Neural cell (in vitro differentiated cells): Measurements from ENCODE around the gene SNRPD1. TPM values are rescaled to one million over a fixed set of nuclear protein-coding genes. Genes with fewer than 3 reads are reported as not detected.
"Not testable (repeated sequence)": the region's sequence is repeated elsewhere in the genome, so short reads cannot be mapped to it uniquely, and the experiment has no call there.

Experiments
- H2AFZ ChIP-seq: fragments of 200-600, 300-800 bp; sonication (generic), shearing (Covaris generic); 2 replicates; pipeline ENCODE4 v1.6.0; 2014; ENCODE audit warnings: low read depth, mild to moderate bottlenecking, antibody characterized with exemption, low read length, moderate library complexity
- H3F3A ChIP-seq: fragments of 200-600 bp; shearing (Covaris generic); 2 replicates; pipeline ENCODE4 v1.6.1; 2016; ENCODE audit warnings: mild to moderate bottlenecking, moderate library complexity, mixed read lengths, antibody characterized with exemption, low read length; ENCODE audit not compliant: insufficient read depth, poor library complexity, severe bottlenecking
- H3K27ac ChIP-seq: fragments of 200-600, 300-800 bp; sonication (generic), shearing (Covaris generic); 2 replicates; pipeline ENCODE4 v1.5.1; 2014; ENCODE audit warnings: mild to moderate bottlenecking, low read length, moderate library complexity
- H3K27me3 ChIP-seq: fragments of 300-800, 200-600 bp; sonication (generic), shearing (Covaris generic); 2 replicates; pipeline ENCODE4 v1.6.0; 2014; ENCODE audit warnings: mild to moderate bottlenecking, low read depth, low read length, moderate library complexity; ENCODE audit not compliant: insufficient read depth
- H3K36me3 ChIP-seq: fragments of 300-800, 200-600 bp; sonication (generic), shearing (Covaris generic); 2 replicates; pipeline ENCODE4 v1.5.1; 2014; ENCODE audit warnings: mild to moderate bottlenecking, antibody characterized with exemption, low read length, moderate library complexity; ENCODE audit not compliant: insufficient read depth
- H3K4me2 ChIP-seq: fragments of 300-800, 200-600 bp; sonication (generic), shearing (Covaris generic); 2 replicates; pipeline ENCODE4 v1.6.0; 2014; ENCODE audit warnings: mild to moderate bottlenecking, low read length
- H3K4me3 ChIP-seq: fragments of 300-800, 200-600 bp; sonication (generic), shearing (Covaris generic); 2 replicates; pipeline ENCODE4 v1.5.1; 2014; ENCODE audit warnings: mild to moderate bottlenecking, low read length, moderate library complexity
- H3K79me2 ChIP-seq: fragments of 200-600 bp; shearing (Covaris generic); replicated peaks from 2 replicates; pipeline ENCODE4 v1.6.0; 2014; ENCODE audit warnings: mild to moderate bottlenecking, low read length, moderate library complexity; ENCODE audit not compliant: insufficient read depth
- H3K9ac ChIP-seq: fragments of 300-800, 200-600 bp; sonication (generic), shearing (Covaris generic); 2 replicates; pipeline ENCODE4 v1.6.1; 2016; ENCODE audit warnings: mild to moderate bottlenecking, low read length, mixed read lengths
- H3K9me2 ChIP-seq: fragments of 200-600 bp; shearing (Covaris generic); 2 replicates; pipeline ENCODE4 v1.6.1; 2016; ENCODE audit warnings: mild to moderate bottlenecking, low read length, mixed read lengths; ENCODE audit not compliant: insufficient read depth
- H3K9me3 ChIP-seq: fragments of 200-600, 300-800 bp; sonication (generic), shearing (Covaris generic); 2 replicates; pipeline ENCODE4 v1.6.1; 2016; ENCODE audit warnings: mild to moderate bottlenecking, mixed run types, low read length, moderate library complexity, mixed read lengths
- H4K20me1 ChIP-seq: fragments of 200-600 bp; shearing (Covaris generic); 2 replicates; pipeline ENCODE4 v1.6.1; 2016; ENCODE audit warnings: mild to moderate bottlenecking, mixed run types; ENCODE audit not compliant: insufficient read depth
- EP300 ChIP-seq: fragments of 450-650 bp; conservative IDR thresholded peaks from 2 replicates; pipeline ENCODE4 v1.6.1; 2014; ENCODE audit warnings: antibody characterized with exemption, mild to moderate bottlenecking, moderate library complexity; ENCODE audit not compliant: poor library complexity, severe bottlenecking
- EZH2 ChIP-seq: fragments of 200-600, 300-800 bp; shearing (Covaris generic), sonication (generic); IDR thresholded peaks from 2 replicates; pipeline ENCODE4 v1.6.1; 2014; ENCODE audit warnings: antibody characterized with exemption, low read length, borderline replicate concordance, mild to moderate bottlenecking; ENCODE audit not compliant: insufficient read depth, poor library complexity, severe bottlenecking
- MXI1 ChIP-seq: fragments of 450-650 bp; conservative IDR thresholded peaks from 2 replicates; pipeline ENCODE4 v1.6.1; 2014; ENCODE audit warnings: antibody characterized with exemption, mild to moderate bottlenecking; ENCODE audit not compliant: poor library complexity, severe bottlenecking
- POLR2AphosphoS5 ChIP-seq: IDR thresholded peaks from 2 replicates; pipeline ENCODE4 v1.6.1; 2012
- RAD21 ChIP-seq: fragments of 450-650 bp; conservative IDR thresholded peaks from 2 replicates; pipeline ENCODE4 v1.6.1; 2014; ENCODE audit warnings: antibody characterized with exemption, mild to moderate bottlenecking, moderate library complexity
- SMC3 ChIP-seq: fragments of 450-650 bp; conservative IDR thresholded peaks from 2 replicates; pipeline ENCODE4 v1.6.1; 2014; ENCODE audit warnings: antibody characterized with exemption, mild to moderate bottlenecking, moderate library complexity; ENCODE audit not compliant: poor library complexity
- TAF1 ChIP-seq: IDR thresholded peaks from 2 replicates; pipeline ENCODE4 v1.6.1; 2012; ENCODE audit warnings: low read depth
- polyA plus RNA-seq: library from polyadenylated mRNA; depleted of rRNA; stranded (reverse); fragments of >200 nt; gene quantifications from 2 replicates; pipeline ENCODE4 v1.2.3, GENCODE V29; 2014
- TF ChIP-seq, protein P1 (sequence below): IDR thresholded peaks from 2 replicates; pipeline ENCODE4 v1.6.1; 2012; ENCODE audit warnings: borderline replicate concordance
- TF ChIP-seq, protein P2 (sequence below): fragments of 450-650 bp; IDR thresholded peaks from 2 replicates; pipeline ENCODE4 v1.5.1; 2014; ENCODE audit warnings: antibody characterized with exemption, mild to moderate bottlenecking, moderate library complexity; ENCODE audit not compliant: poor library complexity, severe bottlenecking

The SNRPD1 gene
- polyA plus RNA-seq, 1 donor from 2014 or later: 68.2 TPM

DNA sequence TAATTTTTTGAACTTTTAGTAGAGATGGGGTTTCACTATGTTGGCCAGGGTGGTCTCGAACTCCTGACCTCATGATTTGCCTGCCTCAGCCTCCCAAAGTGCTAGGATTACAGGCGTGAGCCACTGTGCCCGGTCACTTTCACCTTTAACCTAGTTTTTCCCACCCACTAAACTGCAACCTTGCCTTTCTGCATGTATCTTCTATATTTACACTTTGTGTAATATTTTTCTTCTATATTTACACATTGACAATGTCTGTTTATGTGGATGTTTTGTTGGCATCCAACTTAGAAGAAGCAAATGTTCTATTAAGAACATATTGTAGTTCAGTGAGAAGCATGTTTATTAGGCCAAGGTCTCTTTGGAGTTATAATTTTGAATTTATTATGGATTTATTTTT lies 26.7 kb downstream of the SNRPD1 start:
- TF ChIP-seq TAF1 (no peak), EZH2 (no peak), RAD21 (no peak), EP300 (no peak), POLR2AphosphoS5 (no peak)
- TF ChIP-seq, protein P1, sequence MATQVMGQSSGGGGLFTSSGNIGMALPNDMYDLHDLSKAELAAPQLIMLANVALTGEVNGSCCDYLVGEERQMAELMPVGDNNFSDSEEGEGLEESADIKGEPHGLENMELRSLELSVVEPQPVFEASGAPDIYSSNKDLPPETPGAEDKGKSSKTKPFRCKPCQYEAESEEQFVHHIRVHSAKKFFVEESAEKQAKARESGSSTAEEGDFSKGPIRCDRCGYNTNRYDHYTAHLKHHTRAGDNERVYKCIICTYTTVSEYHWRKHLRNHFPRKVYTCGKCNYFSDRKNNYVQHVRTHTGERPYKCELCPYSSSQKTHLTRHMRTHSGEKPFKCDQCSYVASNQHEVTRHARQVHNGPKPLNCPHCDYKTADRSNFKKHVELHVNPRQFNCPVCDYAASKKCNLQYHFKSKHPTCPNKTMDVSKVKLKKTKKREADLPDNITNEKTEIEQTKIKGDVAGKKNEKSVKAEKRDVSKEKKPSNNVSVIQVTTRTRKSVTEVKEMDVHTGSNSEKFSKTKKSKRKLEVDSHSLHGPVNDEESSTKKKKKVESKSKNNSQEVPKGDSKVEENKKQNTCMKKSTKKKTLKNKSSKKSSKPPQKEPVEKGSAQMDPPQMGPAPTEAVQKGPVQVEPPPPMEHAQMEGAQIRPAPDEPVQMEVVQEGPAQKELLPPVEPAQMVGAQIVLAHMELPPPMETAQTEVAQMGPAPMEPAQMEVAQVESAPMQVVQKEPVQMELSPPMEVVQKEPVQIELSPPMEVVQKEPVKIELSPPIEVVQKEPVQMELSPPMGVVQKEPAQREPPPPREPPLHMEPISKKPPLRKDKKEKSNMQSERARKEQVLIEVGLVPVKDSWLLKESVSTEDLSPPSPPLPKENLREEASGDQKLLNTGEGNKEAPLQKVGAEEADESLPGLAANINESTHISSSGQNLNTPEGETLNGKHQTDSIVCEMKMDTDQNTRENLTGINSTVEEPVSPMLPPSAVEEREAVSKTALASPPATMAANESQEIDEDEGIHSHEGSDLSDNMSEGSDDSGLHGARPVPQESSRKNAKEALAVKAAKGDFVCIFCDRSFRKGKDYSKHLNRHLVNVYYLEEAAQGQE: no peak
- TF ChIP-seq, protein P2, sequence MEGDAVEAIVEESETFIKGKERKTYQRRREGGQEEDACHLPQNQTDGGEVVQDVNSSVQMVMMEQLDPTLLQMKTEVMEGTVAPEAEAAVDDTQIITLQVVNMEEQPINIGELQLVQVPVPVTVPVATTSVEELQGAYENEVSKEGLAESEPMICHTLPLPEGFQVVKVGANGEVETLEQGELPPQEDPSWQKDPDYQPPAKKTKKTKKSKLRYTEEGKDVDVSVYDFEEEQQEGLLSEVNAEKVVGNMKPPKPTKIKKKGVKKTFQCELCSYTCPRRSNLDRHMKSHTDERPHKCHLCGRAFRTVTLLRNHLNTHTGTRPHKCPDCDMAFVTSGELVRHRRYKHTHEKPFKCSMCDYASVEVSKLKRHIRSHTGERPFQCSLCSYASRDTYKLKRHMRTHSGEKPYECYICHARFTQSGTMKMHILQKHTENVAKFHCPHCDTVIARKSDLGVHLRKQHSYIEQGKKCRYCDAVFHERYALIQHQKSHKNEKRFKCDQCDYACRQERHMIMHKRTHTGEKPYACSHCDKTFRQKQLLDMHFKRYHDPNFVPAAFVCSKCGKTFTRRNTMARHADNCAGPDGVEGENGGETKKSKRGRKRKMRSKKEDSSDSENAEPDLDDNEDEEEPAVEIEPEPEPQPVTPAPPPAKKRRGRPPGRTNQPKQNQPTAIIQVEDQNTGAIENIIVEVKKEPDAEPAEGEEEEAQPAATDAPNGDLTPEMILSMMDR: no peak
- H2AFZ ChIP-seq: no peak overlapping the region
- H3K36me3 ChIP-seq: no peaks in the 10 kb centered on the region
- H3K79me2 ChIP-seq: no peaks in the 10 kb centered on the region
- no peak overlapping the region for H3K27ac ChIP-seq
- no peak overlapping the region for H3K9ac ChIP-seq
- no peaks in the 10 kb centered on the region for H4K20me1 ChIP-seq
- no peaks in the 10 kb centered on the region for H3K9me3 ChIP-seq
- H3K4me3 ChIP-seq: no peak overlapping the region
- H3K4me2 ChIP-seq: no peak overlapping the region
- H3F3A ChIP-seq: no peaks in the 10 kb centered on the region
- H3K27me3 ChIP-seq: no peaks in the 10 kb centered on the region
- H3K9me2 ChIP-seq: no peaks in the 10 kb centered on the region

DNA sequence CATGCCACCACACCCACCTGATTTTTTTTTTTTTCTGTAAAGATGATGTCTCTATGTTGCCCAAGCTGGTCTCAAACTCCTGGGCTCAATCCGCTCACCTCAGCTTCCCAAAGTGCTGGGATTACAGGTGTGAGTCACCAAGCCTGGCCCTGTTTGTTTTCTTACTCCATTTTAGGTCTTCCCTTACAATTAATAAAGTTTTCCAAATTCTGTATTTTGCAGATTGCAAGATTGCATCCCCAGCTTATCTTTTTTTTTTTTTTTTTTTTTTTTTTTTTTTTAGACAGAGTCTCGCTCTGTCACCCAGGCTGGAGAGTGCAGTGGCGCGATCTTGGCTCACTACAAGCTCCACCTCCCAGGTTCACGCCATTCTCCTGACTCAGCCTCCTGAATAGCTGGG lies 28.3 kb downstream of the SNRPD1 start:
- not testable (repeated sequence) for H3K4me2 ChIP-seq, H3K9me2 ChIP-seq, H3K9me3 ChIP-seq, H3K79me2 ChIP-seq, H2AFZ ChIP-seq, H3K27ac ChIP-seq, H3F3A ChIP-seq, H3K9ac ChIP-seq, H3K27me3 ChIP-seq, H3K36me3 ChIP-seq, H4K20me1 ChIP-seq, H3K4me3 ChIP-seq

DNA sequence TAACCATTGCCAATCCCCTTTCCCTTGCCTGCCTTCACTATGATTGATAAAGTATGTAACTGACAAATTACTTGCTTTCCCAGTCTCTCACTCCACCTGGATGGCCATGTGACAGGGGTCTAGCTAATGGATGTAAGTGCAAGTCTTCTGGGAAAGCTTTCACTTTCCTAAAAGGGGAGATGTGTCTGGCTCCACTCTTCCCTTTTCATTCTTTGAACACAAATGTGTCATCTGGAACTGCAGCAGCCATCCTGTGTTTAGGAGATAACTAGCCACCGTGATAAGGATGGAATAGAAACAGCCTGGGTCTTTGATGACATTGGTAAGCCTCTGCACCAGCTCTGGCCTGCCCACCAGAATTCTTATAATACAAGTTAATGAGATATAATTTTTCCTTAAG lies 38.2 kb downstream of the SNRPD1 start:
- Histone ChIP-seq H3K79me2 (no peaks in the 10 kb centered on the region), H3K36me3 (no peaks in the 10 kb centered on the region), H3K4me3 (no peak overlapping the region), H3K27ac (no peak overlapping the region), H3F3A (no peaks in the 10 kb centered on the region), H2AFZ (no peak overlapping the region), H3K27me3 (no peaks in the 10 kb centered on the region), H4K20me1 (no peaks in the 10 kb centered on the region), H3K9ac (no peak overlapping the region), H3K9me2 (no peaks in the 10 kb centered on the region), H3K9me3 (no peaks in the 10 kb centered on the region), H3K4me2 (no peak overlapping the region)
- TF ChIP-seq, protein P2: no peak
- TF ChIP-seq RAD21 (no peak), SMC3 (no peak), TAF1 (no peak), EP300 (no peak), EZH2 (no peak), MXI1 (no peak), POLR2AphosphoS5 (no peak)
- TF ChIP-seq, protein P1: no peak
